ENCODE measurements around the gene C10orf105.

Gene C10orf105

DNA sequence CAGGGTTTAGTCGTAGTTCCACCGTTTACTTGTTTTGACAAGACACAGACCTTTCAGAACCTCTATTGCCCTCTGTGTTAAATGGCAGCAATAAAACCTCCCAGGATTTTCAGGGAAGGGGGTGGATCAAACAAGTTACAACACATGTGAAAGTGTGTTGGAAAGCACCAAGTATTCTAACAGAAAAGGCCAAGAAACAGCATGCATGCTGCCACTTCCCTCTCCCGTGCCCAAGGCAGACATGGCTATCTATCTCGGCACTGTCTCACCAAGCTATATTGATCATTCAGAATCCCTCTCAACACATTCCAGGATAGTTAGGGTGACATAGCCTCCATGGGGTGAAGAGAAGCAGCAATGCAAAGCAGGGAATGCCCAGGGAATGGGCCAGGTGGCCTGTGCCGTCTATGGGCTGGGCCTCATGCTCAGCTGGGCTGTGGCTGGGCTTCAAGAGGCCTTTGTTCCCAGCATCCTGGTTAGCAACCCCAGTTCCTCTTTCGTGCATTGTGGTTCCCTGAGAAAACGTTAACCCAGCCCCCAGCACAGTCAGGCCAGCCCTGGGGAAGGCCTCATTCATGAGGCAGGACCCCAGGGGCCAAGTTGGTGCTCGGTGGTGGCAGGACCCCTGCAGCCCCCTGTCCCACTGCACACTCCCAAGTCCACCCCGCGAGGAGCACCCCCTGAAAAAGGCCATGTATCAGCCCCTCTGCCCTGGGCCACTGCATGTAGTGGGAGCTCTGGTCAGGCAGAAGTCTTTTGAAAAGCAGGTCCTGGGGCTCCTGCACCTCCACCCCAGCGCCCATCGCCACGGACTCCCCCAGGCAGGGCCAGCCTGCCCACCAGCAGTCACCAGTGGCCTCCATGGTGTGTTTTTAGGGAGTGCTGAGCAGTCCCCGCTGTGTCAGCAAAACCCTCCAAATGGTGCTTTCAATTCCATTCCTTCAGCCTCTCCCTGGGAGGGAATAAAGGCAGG is 28.3 kb upstream of the C10orf105 start:
- no peak overlapping the region for H2AFZ ChIP-seq (ENCODE audit: low read depth, low read length)
- no peak overlapping the region for H3K4me3 ChIP-seq (ENCODE audit: low read length)
- no peaks in the 10 kb centered on the region for H3K9me3 ChIP-seq (ENCODE audit: low read length)
- peaks cover 4% of the 10 kb centered on the region for H3K27me3 ChIP-seq (ENCODE audit: insufficient read depth, low read length)
- H3K4me1 ChIP-seq (ENCODE audit: insufficient read depth, low read length), result no peaks in the 10 kb centered on the region
- no peaks in the 10 kb centered on the region for H3K36me3 ChIP-seq (ENCODE audit: insufficient read depth, low read length)

DNA sequence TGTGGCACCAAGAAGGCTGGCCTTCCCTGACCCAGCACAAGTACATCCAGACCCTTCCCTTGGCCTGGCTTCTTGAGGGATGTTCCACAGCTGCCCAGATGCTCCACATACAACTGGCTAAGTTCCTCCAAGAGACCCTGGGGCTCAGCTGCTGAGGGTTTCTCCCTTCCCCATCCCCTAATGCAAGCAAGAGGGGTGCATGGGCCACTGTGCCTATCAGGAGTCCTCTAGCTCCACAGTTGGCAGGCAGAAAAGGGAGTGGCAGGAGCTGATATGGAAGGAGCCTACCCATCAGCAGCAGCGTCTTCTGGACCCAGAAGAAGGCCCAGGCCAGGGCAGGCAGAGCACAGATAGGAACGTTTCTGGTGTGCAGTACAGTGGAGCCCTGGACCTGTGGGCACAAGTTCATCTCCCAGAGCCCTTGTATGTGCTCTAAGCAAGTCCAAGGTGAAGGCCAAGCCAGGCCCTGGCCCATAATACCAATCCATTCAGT is 27.5 kb upstream of the C10orf105 start:
- H3K9me3 ChIP-seq (ENCODE audit: low read length), result no peaks in the 10 kb centered on the region
- H3K4me1 ChIP-seq (ENCODE audit: insufficient read depth, low read length), result no peaks in the 10 kb centered on the region
- peaks cover 4% of the 10 kb centered on the region for H3K27me3 ChIP-seq (ENCODE audit: insufficient read depth, low read length)
- H3K36me3 ChIP-seq (ENCODE audit: insufficient read depth, low read length), result no peaks in the 10 kb centered on the region
- H2AFZ ChIP-seq (ENCODE audit: low read depth, low read length), result no peak overlapping the region
- no peak overlapping the region for H3K4me3 ChIP-seq (ENCODE audit: low read length)

DNA sequence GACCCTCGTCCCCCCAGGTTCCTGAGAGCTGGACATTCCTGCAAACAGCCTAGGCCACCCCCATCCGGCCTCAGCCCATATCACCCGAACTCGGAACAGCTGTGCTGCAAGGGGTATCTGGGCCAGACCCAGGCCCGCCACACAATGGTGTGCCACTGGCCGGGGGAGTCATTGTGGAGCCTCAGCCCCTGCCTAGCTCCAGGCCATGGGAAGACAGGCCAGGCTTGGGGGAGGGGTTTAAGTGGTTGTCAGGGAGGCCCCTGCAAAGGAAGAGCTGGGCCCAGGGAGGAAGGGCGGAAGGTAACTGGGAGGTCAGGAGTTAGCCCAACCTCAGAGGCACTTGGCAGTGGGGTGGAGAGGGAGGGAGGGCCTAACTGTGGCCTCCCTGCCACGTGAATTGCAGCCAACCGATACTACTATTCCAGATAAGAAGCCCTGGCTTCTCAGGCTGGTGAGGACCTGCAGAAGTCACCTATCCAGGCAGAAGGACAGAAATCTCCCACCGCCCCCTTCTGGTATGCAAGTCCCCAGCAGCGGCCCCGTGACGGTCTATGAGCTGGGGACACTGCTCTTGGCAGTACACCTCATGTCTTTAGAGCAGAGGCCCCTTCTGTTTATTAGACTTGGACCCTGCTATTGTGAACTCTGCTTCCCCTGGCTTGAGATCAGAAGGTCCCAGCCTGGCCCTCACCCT is 26.9 kb upstream of the C10orf105 start:
- no peak overlapping the region for H3K4me3 ChIP-seq (ENCODE audit: low read length)
- peaks cover 4% of the 10 kb centered on the region for H3K27me3 ChIP-seq (ENCODE audit: insufficient read depth, low read length)
- H3K36me3 ChIP-seq (ENCODE audit: insufficient read depth, low read length), result no peaks in the 10 kb centered on the region
- H2AFZ ChIP-seq (ENCODE audit: low read depth, low read length), result no peak overlapping the region
- H3K4me1 ChIP-seq (ENCODE audit: insufficient read depth, low read length), result no peaks in the 10 kb centered on the region
- H3K9me3 ChIP-seq (ENCODE audit: low read length), result no peaks in the 10 kb centered on the region

DNA sequence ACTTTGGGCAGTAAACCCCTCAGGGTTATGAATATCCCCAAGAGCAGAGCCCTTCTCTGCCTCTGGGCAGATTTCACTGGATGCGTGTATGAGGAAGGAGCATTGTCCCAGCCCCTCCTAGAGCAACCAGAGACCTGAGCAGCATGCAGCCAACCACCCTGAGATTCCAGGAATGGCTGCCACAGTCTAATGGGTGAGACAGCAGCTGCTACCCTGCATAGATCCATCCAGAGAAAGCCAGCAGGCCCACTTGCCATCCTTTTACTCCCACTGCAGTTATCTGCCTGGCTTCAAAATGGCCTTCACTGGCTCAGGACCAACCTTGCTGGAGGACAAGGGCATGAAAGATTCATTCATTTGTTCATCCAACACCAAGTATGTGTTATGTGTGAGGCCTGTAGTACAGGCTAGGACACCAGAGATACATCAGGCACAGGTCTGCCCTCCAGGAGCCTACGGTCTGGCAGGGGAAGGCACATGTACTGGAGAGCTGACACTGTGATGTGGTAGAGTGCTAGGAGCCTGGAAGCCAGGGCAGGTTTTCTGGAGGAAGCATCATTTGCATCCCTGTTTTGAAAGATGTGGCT is 26.2 kb upstream of the C10orf105 start:
- no peak overlapping the region for H2AFZ ChIP-seq (ENCODE audit: low read depth, low read length)
- no peaks in the 10 kb centered on the region for H3K36me3 ChIP-seq (ENCODE audit: insufficient read depth, low read length)
- H3K27me3 ChIP-seq (ENCODE audit: insufficient read depth, low read length), result peaks cover 4% of the 10 kb centered on the region
- H3K4me3 ChIP-seq (ENCODE audit: low read length), result no peak overlapping the region
- no peaks in the 10 kb centered on the region for H3K9me3 ChIP-seq (ENCODE audit: low read length)
- no peaks in the 10 kb centered on the region for H3K4me1 ChIP-seq (ENCODE audit: insufficient read depth, low read length)

DNA sequence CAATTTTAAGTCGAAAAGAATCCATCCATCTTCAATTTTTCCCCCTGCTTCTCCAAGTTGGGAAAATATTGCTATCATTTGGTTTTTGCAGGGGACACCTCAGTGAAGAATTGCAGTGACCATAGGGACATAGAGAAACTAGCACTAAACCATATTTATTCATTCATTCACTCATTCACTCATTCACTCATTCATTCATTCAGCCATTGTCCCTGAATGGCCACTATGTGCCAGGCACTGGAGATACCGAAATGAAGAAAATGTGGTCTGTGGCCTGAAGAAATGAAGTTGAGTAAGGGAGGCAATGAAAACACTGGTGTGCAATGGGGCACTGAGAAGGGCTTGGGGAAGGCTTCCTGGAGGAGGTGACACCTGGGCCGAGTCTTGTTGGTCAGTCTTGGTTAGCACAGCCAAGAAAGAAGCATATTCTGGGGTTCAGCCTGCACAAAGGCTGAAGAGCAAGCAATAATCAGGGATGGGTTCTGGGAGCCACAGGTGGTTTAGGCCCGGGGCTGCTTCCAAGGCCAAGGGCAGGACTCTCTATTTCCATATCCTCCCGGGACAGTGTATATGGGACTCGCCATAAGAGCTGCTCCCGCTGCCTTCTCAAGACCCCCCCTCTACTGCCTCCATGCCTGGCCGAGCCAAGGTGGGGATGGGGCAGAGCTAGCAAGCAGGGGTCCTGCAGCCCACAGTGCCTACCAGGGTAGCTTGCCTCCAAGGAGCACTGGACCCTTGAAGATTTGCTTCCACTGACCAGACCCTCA is 25.5 kb upstream of the C10orf105 start:
- Histone ChIP-seq H3K36me3 (ENCODE audit: insufficient read depth, low read length) (no peaks in the 10 kb centered on the region), H2AFZ (ENCODE audit: low read depth, low read length) (no peak overlapping the region), H3K4me3 (ENCODE audit: low read length) (no peak overlapping the region), H3K27me3 (ENCODE audit: insufficient read depth, low read length) (peaks cover 4% of the 10 kb centered on the region), H3K4me1 (ENCODE audit: insufficient read depth, low read length) (no peaks in the 10 kb centered on the region), H3K9me3 (ENCODE audit: low read length) (no peaks in the 10 kb centered on the region)

DNA sequence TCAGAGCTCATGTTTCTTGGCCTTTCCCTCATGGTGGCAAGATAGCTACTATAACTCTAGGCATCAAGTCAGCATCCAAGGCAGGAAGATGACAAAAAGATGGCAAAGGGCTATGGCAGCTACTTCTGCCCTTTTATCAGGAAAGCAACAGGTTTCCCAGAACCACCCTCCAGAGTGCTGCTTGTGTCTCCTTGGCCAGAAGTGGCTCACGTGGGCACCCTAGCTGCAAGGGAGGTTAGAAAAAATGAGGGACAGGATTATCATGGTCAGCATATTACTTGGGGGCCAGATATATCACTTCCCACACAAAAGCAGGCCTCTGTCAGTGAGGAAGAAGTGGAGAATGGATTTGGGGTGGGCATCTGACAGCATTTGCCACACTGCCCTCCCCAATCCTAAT is 24.3 kb upstream of the C10orf105 start:
- no peaks in the 10 kb centered on the region for H3K36me3 ChIP-seq (ENCODE audit: insufficient read depth, low read length)
- H3K4me1 ChIP-seq (ENCODE audit: insufficient read depth, low read length), result no peaks in the 10 kb centered on the region
- no peak overlapping the region for H3K4me3 ChIP-seq (ENCODE audit: low read length)
- H2AFZ ChIP-seq (ENCODE audit: low read depth, low read length), result no peak overlapping the region
- no peaks in the 10 kb centered on the region for H3K9me3 ChIP-seq (ENCODE audit: low read length)
- H3K27me3 ChIP-seq (ENCODE audit: insufficient read depth, low read length), result peaks cover 4% of the 10 kb centered on the region

DNA sequence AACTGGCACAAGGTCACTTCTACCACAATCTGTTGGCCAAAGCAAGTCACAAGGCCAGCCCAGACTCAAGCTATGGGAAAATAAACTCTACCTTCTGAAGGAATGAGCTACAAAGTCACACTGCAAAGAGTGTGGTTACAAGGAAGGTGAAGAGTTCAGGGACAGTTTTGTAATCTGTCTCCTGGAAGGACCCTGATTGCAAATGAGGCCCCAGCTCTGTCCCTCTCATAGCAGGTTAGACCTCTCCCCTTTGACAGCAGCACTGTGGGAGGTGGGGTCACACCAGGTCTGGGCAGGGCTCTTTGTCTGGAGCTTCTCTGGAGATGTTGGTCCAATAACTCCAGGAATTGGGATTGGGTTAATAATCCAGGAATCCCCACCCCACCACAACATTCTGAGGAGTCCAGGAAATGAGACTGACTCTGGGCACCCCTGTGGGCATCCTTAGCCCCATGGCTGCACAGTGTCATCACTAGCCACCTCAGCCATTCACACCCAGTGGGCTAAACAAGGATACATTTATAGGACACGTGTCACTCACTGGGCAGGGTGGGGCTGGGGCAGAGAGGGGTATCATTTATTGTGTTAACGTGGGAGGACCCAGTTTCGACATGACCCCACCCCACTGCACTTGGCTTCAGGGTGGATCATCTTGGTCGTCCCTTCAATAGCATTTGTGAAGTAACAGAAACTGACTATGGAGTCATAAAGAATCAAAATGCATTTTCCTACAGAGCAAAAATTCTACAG is 23.7 kb upstream of the C10orf105 start:
- Histone ChIP-seq H3K27me3 (ENCODE audit: insufficient read depth, low read length) (peaks cover 7% of the 10 kb centered on the region), H3K4me1 (ENCODE audit: insufficient read depth, low read length) (no peaks in the 10 kb centered on the region), H3K9me3 (ENCODE audit: low read length) (no peaks in the 10 kb centered on the region), H3K36me3 (ENCODE audit: insufficient read depth, low read length) (no peaks in the 10 kb centered on the region), H3K4me3 (ENCODE audit: low read length) (no peak overlapping the region), H2AFZ (ENCODE audit: low read depth, low read length) (no peak overlapping the region)

DNA sequence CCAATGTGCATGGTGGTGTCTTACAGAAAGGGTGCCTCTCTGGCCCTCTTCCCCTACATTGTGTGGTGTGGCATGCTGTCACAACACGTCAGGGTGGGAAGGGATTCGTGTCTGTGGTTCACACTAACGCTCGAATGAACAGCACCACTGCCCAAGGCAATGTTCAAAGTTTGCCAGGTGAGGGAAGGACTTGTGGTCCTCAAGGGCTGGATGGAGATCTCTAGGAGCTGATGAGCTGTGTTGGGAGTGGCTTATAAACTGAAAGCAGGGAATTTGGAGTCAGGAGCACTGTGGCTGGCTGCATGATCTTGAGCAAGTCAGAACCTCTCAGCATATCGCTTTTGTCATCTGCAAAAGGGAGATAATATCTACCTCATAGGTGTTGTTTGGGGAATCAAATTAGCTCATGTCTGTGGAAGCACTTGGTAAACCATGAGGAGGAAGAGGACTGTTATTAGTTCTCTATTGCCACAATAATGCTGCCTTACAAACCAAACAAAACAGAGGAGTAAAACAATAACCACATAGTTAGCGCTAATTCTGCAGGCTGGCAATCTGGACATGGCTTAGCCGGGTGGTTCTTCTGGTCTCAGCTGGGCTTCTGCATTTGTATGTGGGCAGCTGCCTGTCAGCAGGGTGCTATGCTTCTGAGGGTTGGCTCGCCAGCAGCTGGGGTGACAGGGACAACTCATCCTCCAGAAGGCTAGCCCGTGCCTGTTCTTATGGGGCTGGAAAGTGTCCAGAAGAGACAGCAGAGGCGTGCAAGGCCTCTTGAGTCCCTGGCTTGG is 22.9 kb upstream of the C10orf105 start:
- Histone ChIP-seq H3K4me1 (ENCODE audit: insufficient read depth, low read length) (no peaks in the 10 kb centered on the region), H2AFZ (ENCODE audit: low read depth, low read length) (no peak overlapping the region), H3K27me3 (ENCODE audit: insufficient read depth, low read length) (peaks cover 11% of the 10 kb centered on the region), H3K36me3 (ENCODE audit: insufficient read depth, low read length) (no peaks in the 10 kb centered on the region), H3K4me3 (ENCODE audit: low read length) (no peak overlapping the region), H3K9me3 (ENCODE audit: low read length) (no peaks in the 10 kb centered on the region)

DNA sequence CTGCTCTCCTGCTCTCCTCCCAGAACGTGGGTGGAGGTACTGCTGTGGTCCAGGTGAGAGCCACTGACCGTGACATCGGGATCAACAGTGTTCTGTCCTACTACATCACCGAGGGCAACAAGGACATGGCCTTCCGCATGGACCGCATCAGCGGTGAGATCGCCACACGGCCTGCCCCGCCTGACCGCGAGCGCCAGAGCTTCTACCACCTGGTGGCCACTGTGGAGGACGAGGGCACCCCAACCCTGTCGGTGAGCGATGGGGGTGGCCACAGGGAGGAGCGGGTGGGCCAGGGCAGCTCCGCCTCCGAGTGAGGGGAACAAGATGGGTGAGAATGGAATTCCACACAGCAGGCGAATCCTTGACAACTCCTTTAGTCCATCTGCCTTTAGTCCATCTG is 22.1 kb upstream of the C10orf105 start:
- Histone ChIP-seq H3K4me1 (ENCODE audit: insufficient read depth, low read length) (no peaks in the 10 kb centered on the region), H2AFZ (ENCODE audit: low read depth, low read length) (no peak overlapping the region), H3K4me3 (ENCODE audit: low read length) (no peak overlapping the region), H3K9me3 (ENCODE audit: low read length) (no peaks in the 10 kb centered on the region), H3K27me3 (ENCODE audit: insufficient read depth, low read length) (peaks cover 13% of the 10 kb centered on the region), H3K36me3 (ENCODE audit: insufficient read depth, low read length) (no peaks in the 10 kb centered on the region)

DNA sequence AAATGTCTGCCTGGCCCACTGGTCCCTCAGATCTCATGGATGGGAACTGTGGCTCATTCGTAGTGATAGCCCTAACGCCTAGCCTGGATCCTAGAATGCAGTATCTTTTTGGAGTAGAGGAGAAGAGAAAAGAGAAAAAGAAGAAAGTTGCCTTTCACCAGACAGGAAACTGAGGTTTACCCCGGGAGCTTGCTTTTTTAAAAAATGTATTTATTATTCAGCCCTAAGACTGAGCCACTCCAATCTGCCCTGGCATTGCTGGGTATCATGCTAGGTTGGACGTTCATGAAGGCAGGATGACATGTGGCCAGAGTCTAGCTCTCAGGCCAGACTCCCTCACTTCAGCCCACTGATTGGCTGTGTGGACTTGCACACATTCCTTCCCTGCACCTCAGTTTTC is 21.5 kb upstream of the C10orf105 start:
- Histone ChIP-seq H3K4me3 (ENCODE audit: low read length) (no peak overlapping the region), H2AFZ (ENCODE audit: low read depth, low read length) (no peak overlapping the region)

DNA sequence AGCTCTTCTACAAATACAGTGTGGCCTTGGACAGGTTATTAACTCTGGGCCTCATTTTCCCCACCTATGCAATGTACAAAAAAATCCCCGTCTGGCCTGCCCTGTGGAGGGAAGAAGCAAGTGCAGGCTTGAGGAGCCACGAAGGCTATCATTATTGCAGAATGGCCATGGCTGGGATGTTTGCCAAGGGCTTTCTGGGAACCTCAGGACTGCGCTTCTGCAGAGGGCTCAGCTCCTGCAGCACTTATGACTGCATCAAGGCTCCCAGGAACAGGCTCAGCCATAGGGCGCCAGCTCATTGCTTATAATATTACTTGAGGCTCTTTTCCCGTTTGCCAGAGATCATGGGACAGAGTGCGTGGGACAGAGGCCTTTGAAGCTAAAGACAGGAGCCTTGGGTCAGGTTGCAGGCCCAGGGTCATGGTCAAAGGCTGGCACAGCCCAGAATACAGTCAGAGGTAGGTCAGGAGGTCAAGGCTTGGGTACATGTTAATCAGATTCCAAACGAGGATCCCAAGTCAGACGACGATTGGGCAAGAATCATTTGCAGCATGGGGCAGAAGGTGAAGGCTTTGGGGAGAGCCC is 20.6 kb upstream of the C10orf105 start:
- Histone ChIP-seq H3K27me3 (ENCODE audit: insufficient read depth, low read length) (peaks cover 16% of the 10 kb centered on the region), H2AFZ (ENCODE audit: low read depth, low read length) (no peak overlapping the region), H3K36me3 (ENCODE audit: insufficient read depth, low read length) (no peaks in the 10 kb centered on the region), H3K4me3 (ENCODE audit: low read length) (no peak overlapping the region), H3K4me1 (ENCODE audit: insufficient read depth, low read length) (no peaks in the 10 kb centered on the region), H3K9me3 (ENCODE audit: low read length) (no peaks in the 10 kb centered on the region)

More for the DNA sequence above, 21.5 kb upstream of the C10orf105 start:
- H3K4me1 ChIP-seq (ENCODE audit: insufficient read depth, low read length), result no peaks in the 10 kb centered on the region
- H3K9me3 ChIP-seq (ENCODE audit: low read length), result no peaks in the 10 kb centered on the region
- H3K36me3 ChIP-seq (ENCODE audit: insufficient read depth, low read length), result no peaks in the 10 kb centered on the region
- H3K27me3 ChIP-seq (ENCODE audit: insufficient read depth, low read length), result peaks cover 13% of the 10 kb centered on the region

All from neuron (in vitro differentiated cells).